Stomach smooth muscle (tissue), 2 donors: ENCODE results near the gene TBCK.
"Not testable (repeated sequence)": the region's sequence is repeated elsewhere in the genome, so short reads cannot be mapped to it uniquely, and the experiment has no call there.

Experiments used
- H3K27ac ChIP-seq: one replicate; pipeline ENCODE4 v1.7.0; 2013; ENCODE audit warnings: mild to moderate bottlenecking, low read length, inconsistent platforms
- H3K27me3 ChIP-seq, 2 donors: one replicate each; pipeline ENCODE4 v1.7.0; 2013; ENCODE audit warnings: low read length in 2 of 2; ENCODE audit not compliant: insufficient read depth in 2 of 2, control insufficient read depth in 1 of 2
- H3K36me3 ChIP-seq, 2 donors: one replicate each; pipeline ENCODE4 v1.7.0; 2013; ENCODE audit warnings: low read length in 2 of 2; ENCODE audit not compliant: control insufficient read depth in 2 of 2, insufficient read depth in 2 of 2
- H3K4me1 ChIP-seq: one replicate; pipeline ENCODE4 v1.7.0; 2013; ENCODE audit warnings: low read length; ENCODE audit not compliant: control insufficient read depth, insufficient read depth
- H3K4me3 ChIP-seq, 2 donors: one replicate each; pipeline ENCODE4 v1.7.0; 2013; ENCODE audit warnings: low read length in 2 of 2
- H3K9ac ChIP-seq, 2 donors: one replicate each; pipeline ENCODE4 v1.7.0; 2013; ENCODE audit warnings: low read length in 2 of 2, mild to moderate bottlenecking in 1 of 2
- H3K9me3 ChIP-seq, 2 donors: one replicate each; pipeline ENCODE4 v1.7.0; 2013; ENCODE audit warnings: low read length in 2 of 2; ENCODE audit not compliant: control insufficient read depth in 2 of 2
- donor health status: healthy.
- donor health status: Pancreatic carcinoma.

TBCK gene

GRCh38 chr4:106126062-106126461 lies 189.9 kb downstream of the TBCK start:
- no peak overlapping the region for H3K27ac ChIP-seq

GRCh38 chr4:106119949-106120555 lies 196.0 kb downstream of the TBCK start:
- not testable (repeated sequence) for H3K4me1 ChIP-seq, H3K36me3 ChIP-seq, H3K9ac ChIP-seq, H3K27me3 ChIP-seq, H3K4me3 ChIP-seq, H3K27ac ChIP-seq, H3K9me3 ChIP-seq

More at GRCh38 chr4:106126062-106126461, 189.9 kb downstream of the TBCK start:
- peaks cover 0 to 3% of the 10 kb centered on the region in 2 donors for H3K36me3 ChIP-seq
- no peaks in the 10 kb centered on the region for H3K9me3 ChIP-seq
- no peak overlapping the region for H3K9ac ChIP-seq
- no peaks in the 10 kb centered on the region for H3K4me1 ChIP-seq
- H3K27me3 ChIP-seq: no peaks in the 10 kb centered on the region
- H3K4me3 ChIP-seq: no peak overlapping the region

GRCh38 chr4:106116025-106116424 lies 200.0 kb downstream of the TBCK start:
- Histone ChIP-seq H3K27ac (no peak overlapping the region), H3K9ac (no peak overlapping the region), H3K4me1 (no peaks in the 10 kb centered on the region), H3K9me3 (peaks cover 8 to 10% of the 10 kb centered on the region in 2 donors), H3K36me3 (peaks cover 11 to 17% of the 10 kb centered on the region in 2 donors), H3K27me3 (no peaks in the 10 kb centered on the region), H3K4me3 (no peak overlapping the region)

- Histone ChIP-seq H3K9me3 (peaks cover 12 to 19% of the 10 kb centered on the region in 2 donors), H3K4me1 (no peaks in the 10 kb centered on the region), H3K9ac (no peak overlapping the region), H3K27me3 (no peaks in the 10 kb centered on the region), H3K27ac (no peak overlapping the region), H3K4me3 (no peak overlapping the region), H3K36me3 (peaks cover 20 to 27% of the 10 kb centered on the region in 2 donors)
Measured at GRCh38 chr4:106114270-106114669, 201.7 kb downstream of the TBCK start.

- H3K4me1 ChIP-seq, H3K4me3 ChIP-seq, H3K9ac ChIP-seq, H3K27me3 ChIP-seq, H3K27ac ChIP-seq: not testable (repeated sequence)
- peaks cover 12 to 19% of the 10 kb centered on the region in 2 donors for H3K9me3 ChIP-seq
- peaks cover 20 to 33% of the 10 kb centered on the region in 2 donors for H3K36me3 ChIP-seq
Measured at GRCh38 chr4:106111778-106112469, 204.1 kb downstream of the TBCK start.

- Histone ChIP-seq H3K4me3 (no peak overlapping the region), H3K36me3 (peaks cover 18 to 33% of the 10 kb centered on the region in 2 donors), H3K9me3 (peaks cover 12 to 19% of the 10 kb centered on the region in 2 donors), H3K4me1 (no peaks in the 10 kb centered on the region), H3K27me3 (no peaks in the 10 kb centered on the region), H3K27ac (no peak overlapping the region), H3K9ac (no peak overlapping the region)
Measured at GRCh38 chr4:106109929-106110328, 206.1 kb downstream of the TBCK start.

- peaks cover 12 to 19% of the 10 kb centered on the region in 2 donors for H3K36me3 ChIP-seq
- no peaks in the 10 kb centered on the region for H3K4me1 ChIP-seq
- no peaks in the 10 kb centered on the region for H3K27me3 ChIP-seq
- H3K27ac ChIP-seq: no peak overlapping the region
- no peak overlapping the region for H3K4me3 ChIP-seq
- H3K9ac ChIP-seq: no peak overlapping the region
- H3K9me3 ChIP-seq: peaks cover 3 to 6% of the 10 kb centered on the region in 2 donors
Measured at GRCh38 chr4:106105697-106106096, 210.3 kb downstream of the TBCK start.

GRCh38 chr4:106104276-106104675 lies 211.7 kb downstream of the TBCK start:
- Histone ChIP-seq H3K9me3 (no peaks in the 10 kb centered on the region), H3K4me1 (no peaks in the 10 kb centered on the region), H3K27ac (no peak overlapping the region), H3K9ac (no peak overlapping the region), H3K27me3 (no peaks in the 10 kb centered on the region), H3K4me3 (no peak overlapping the region), H3K36me3 (peaks cover 3 to 10% of the 10 kb centered on the region in 2 donors)

- Histone ChIP-seq H3K4me3 (no peak overlapping the region), H3K4me1 (no peaks in the 10 kb centered on the region), H3K27ac (no peak overlapping the region), H3K9me3 (no peaks in the 10 kb centered on the region), H3K9ac (no peak overlapping the region), H3K36me3 (peaks cover 3% of the 10 kb centered on the region in 2 donors), H3K27me3 (no peaks in the 10 kb centered on the region)
Measured at GRCh38 chr4:106096454-106096853, 219.6 kb downstream of the TBCK start.

- H3K9ac ChIP-seq: no peak overlapping the region
- H3K4me3 ChIP-seq: no peak overlapping the region
- H3K9me3 ChIP-seq: peaks cover 0 to 8% of the 10 kb centered on the region in 2 donors
- H3K36me3 ChIP-seq: peaks cover 7 to 14% of the 10 kb centered on the region in 2 donors
- no peaks in the 10 kb centered on the region for H3K4me1 ChIP-seq
- H3K27me3 ChIP-seq: no peaks in the 10 kb centered on the region
- no peak overlapping the region for H3K27ac ChIP-seq
Measured at GRCh38 chr4:106095408-106095807, 220.6 kb downstream of the TBCK start.
